ENCODE data around the gene SNTA1. TPM values are rescaled to one million over a fixed set of nuclear protein-coding genes. Genes with fewer than 3 reads are reported as not detected.

SNTA1 gene
- polyA plus RNA-seq, 1 donor (not counting 4 experiments of a cell fraction or from before 2014, with no cell fraction given): 3.6 TPM

DNA sequence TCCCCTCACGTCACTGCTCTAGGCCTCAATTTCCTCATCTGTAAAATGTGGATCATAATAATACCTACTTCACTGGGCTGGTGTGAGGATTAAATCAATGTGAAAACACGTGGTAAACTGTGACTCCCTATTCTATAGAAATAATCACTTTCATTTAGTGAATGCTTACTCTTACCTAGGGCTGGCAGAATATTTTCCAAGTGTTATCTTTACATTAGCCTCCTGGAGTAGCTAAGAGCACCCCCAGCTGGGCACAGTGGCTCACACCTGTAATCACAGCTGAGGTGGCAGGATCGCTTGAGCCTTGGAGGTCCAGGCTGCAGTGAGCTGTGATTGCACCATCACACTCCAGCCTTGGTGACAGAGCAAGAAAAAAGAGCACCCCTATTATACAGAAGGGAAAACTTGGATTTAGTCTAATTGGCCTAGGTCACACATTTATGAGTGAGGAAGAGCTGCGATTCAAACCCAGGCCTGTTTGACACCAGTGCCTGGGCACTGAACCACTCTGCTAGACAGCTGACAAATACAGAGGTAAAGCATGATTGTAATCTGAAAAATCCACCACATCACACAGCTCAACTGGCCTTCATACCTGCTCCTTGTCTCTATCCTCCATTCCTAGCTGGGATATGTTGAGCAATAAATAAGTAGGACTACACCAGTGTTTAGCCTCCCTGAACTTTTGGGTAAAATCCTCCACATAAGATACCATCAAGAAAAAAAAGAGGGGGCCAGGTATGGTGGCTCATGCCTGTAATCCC lies 1.4 kb upstream of the SNTA1 start:
- Histone ChIP-seq H3K27ac (ENCODE audit: control insufficient read depth, insufficient read depth, low read length) (no peak overlapping the region), H4K20me1 (ENCODE audit: control insufficient read depth, extremely low read depth, insufficient read depth, low read length) (no peaks in the 10 kb centered on the region), H3K36me3 (ENCODE audit: control insufficient read depth in 2 of 2, extremely low read depth in 1 of 2, insufficient read depth in 2 of 2, low read length in 2 of 2) (no peaks in the 10 kb centered on the region), H3K4me1 (ENCODE audit: control insufficient read depth, extremely low read depth, insufficient read depth, low read length) (peaks cover 4% of the 10 kb centered on the region), H3K9me1 (ENCODE audit: control insufficient read depth, extremely low read depth, insufficient read depth, low read length) (no peaks in the 10 kb centered on the region), H3K79me2 (ENCODE audit: control insufficient read depth, insufficient read depth, low read length) (no peaks in the 10 kb centered on the region), H3K4me2 (ENCODE audit: control insufficient read depth, extremely low read depth, insufficient read depth, low read depth, low read length) (peak overlapping the region; percentile 83), H3K4me3 (ENCODE audit: control insufficient read depth in 2 of 3, extremely low read depth in 1 of 3, insufficient read depth in 2 of 3, low read depth in 1 of 3, low read length in 3 of 3) (peak overlapping the region in 1 of 3 experiments; percentile 40), H2AFZ (ENCODE audit: control insufficient read depth, low read length) (no peak overlapping the region), H3K9ac (ENCODE audit: control insufficient read depth, extremely low read depth, insufficient read depth, low read length) (no peak overlapping the region), H3K9me3 (ENCODE audit: control insufficient read depth, low read depth, low read length) (no peaks in the 10 kb centered on the region), H3K27me3 (ENCODE audit: control insufficient read depth, extremely low read depth, insufficient read depth, low read length) (peaks cover 7% of the 10 kb centered on the region)
- FAIRE-seq: no peak
- TF ChIP-seq, protein P1, sequence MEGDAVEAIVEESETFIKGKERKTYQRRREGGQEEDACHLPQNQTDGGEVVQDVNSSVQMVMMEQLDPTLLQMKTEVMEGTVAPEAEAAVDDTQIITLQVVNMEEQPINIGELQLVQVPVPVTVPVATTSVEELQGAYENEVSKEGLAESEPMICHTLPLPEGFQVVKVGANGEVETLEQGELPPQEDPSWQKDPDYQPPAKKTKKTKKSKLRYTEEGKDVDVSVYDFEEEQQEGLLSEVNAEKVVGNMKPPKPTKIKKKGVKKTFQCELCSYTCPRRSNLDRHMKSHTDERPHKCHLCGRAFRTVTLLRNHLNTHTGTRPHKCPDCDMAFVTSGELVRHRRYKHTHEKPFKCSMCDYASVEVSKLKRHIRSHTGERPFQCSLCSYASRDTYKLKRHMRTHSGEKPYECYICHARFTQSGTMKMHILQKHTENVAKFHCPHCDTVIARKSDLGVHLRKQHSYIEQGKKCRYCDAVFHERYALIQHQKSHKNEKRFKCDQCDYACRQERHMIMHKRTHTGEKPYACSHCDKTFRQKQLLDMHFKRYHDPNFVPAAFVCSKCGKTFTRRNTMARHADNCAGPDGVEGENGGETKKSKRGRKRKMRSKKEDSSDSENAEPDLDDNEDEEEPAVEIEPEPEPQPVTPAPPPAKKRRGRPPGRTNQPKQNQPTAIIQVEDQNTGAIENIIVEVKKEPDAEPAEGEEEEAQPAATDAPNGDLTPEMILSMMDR (optimal IDR thresholded peaks at IDR 0.05 in 1 of 3, IDR thresholded peaks at IDR 0.05 in 1 of 3, conservative IDR thresholded peaks at IDR 0.05 in 1 of 3; ENCODE audit: extremely low read depth in 1 of 3, insufficient read depth in 2 of 3, low read length in 3 of 3): peak; percentile 36 to 68 (median 42)
- no peak for TF ChIP-seq EZH2 (IDR thresholded peaks at IDR 0.05; ENCODE audit: low read length)
- dilution Hi-C loops (cut with MboI; ENCODE audit: extremely low pct_ligation_motif_present, low sequenced_read_pairs): no loop called here
- DNase-seq (ENCODE audit: low read depth, low spot score): no peak

DNA sequence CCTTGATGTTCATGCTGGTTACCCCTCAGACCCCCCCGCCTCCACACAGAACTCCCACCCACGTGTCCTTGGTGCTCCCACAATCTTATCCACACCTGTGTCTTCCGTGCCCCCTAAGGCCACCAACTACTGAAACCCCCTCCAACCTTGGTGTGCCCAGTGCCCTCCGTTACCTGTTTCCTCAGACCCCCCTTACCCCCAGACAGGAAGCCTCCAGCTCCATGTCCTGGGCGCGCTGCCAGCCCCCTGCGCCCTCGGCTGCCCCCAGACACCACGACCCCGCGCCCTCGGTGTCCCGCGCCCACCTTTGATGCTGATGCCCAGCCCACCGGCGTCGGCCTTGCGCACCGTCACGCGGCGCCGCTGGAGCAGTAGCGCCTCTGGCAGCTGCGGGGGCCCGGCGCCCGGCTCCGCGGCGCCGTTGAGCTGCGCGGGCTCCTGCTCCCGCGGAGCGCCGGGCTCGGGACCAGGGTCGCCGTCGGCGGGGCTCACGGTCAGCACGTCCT lies 504 bp downstream of the SNTA1 start:
- H3K9me1 ChIP-seq (ENCODE audit: control insufficient read depth, extremely low read depth, insufficient read depth, low read length): no peaks in the 10 kb centered on the region
- H3K27ac ChIP-seq (ENCODE audit: control insufficient read depth, insufficient read depth, low read length): no peak overlapping the region
- H4K20me1 ChIP-seq (ENCODE audit: control insufficient read depth, extremely low read depth, insufficient read depth, low read length): no peaks in the 10 kb centered on the region
- TF ChIP-seq, protein P1 (optimal IDR thresholded peaks at IDR 0.05 in 1 of 3, IDR thresholded peaks at IDR 0.05 in 1 of 3, conservative IDR thresholded peaks at IDR 0.05 in 1 of 3; ENCODE audit: extremely low read depth in 1 of 3, insufficient read depth in 2 of 3, low read length in 3 of 3): no peak
- H3K36me3 ChIP-seq (ENCODE audit: control insufficient read depth in 2 of 2, extremely low read depth in 1 of 2, insufficient read depth in 2 of 2, low read length in 2 of 2): peaks cover 0 to 1% of the 10 kb centered on the region in 2 experiments
- H3K79me2 ChIP-seq (ENCODE audit: control insufficient read depth, insufficient read depth, low read length): no peaks in the 10 kb centered on the region
- dilution Hi-C loops (cut with MboI; ENCODE audit: extremely low pct_ligation_motif_present, low sequenced_read_pairs): no loop called here
- no peak for FAIRE-seq
- H3K4me2 ChIP-seq (ENCODE audit: control insufficient read depth, extremely low read depth, insufficient read depth, low read depth, low read length): peak overlapping the region; percentile 66
- H3K9me3 ChIP-seq (ENCODE audit: control insufficient read depth, low read depth, low read length): no peaks in the 10 kb centered on the region
- H3K4me1 ChIP-seq (ENCODE audit: control insufficient read depth, extremely low read depth, insufficient read depth, low read length): peaks cover 4% of the 10 kb centered on the region
- H2AFZ ChIP-seq (ENCODE audit: control insufficient read depth, low read length): peak overlapping the region; percentile 46
- DNase-seq (ENCODE audit: low read depth, low spot score): no peak
- H3K4me3 ChIP-seq (ENCODE audit: control insufficient read depth in 2 of 3, extremely low read depth in 1 of 3, insufficient read depth in 2 of 3, low read depth in 1 of 3, low read length in 3 of 3): peak overlapping the region; percentile 49 to 70 (median 50)
- peaks cover 7% of the 10 kb centered on the region for H3K27me3 ChIP-seq (ENCODE audit: control insufficient read depth, extremely low read depth, insufficient read depth, low read length)
- peak overlapping the region; percentile 15 for H3K9ac ChIP-seq (ENCODE audit: control insufficient read depth, extremely low read depth, insufficient read depth, low read length)
